ENCODE measurements around the gene CDHR5.
"Not testable (repeated sequence)": the region's sequence is repeated elsewhere in the genome, so short reads cannot be mapped to it uniquely, and the experiment has no call there.

The CDHR5 gene

GRCh38 chr11:589798-590197 lies 35.0 kb downstream of the CDHR5 start:
- DNase-seq (ENCODE audit: low read depth in 2 of 3, low spot score in 1 of 3), result no peak

GRCh38 chr11:587978-588380 lies 36.8 kb downstream of the CDHR5 start:
- peak; percentile 34 to 69 (median 54) for DNase-seq (ENCODE audit: low read depth in 2 of 3, low spot score in 1 of 3)

- no peak for DNase-seq (ENCODE audit: low read depth in 2 of 3, low spot score in 1 of 3)
Measured at GRCh38 chr11:587546-587945, 37.2 kb downstream of the CDHR5 start.

- DNase-seq (ENCODE audit: low read depth in 2 of 3, low spot score in 1 of 3), result no peak
Measured at GRCh38 chr11:586376-587316, 38.1 kb downstream of the CDHR5 start.

GRCh38 chr11:584287-584686 lies 40.5 kb downstream of the CDHR5 start:
- DNase-seq (ENCODE audit: low read depth in 2 of 3, low spot score in 1 of 3), result no peak

- DNase-seq (ENCODE audit: low read depth in 2 of 3, low spot score in 1 of 3), result no peak
Measured at GRCh38 chr11:581752-582151, 43.0 kb downstream of the CDHR5 start.

- no peak for DNase-seq (ENCODE audit: low read depth in 2 of 3, low spot score in 1 of 3)
Measured at GRCh38 chr11:581342-581741, 43.4 kb downstream of the CDHR5 start.

- DNase-seq (ENCODE audit: low read depth in 2 of 3, low spot score in 1 of 3), result no peak
Measured at GRCh38 chr11:579830-580601, 44.7 kb downstream of the CDHR5 start.

GRCh38 chr11:578276-579035 lies 46.3 kb downstream of the CDHR5 start:
- no peak for DNase-seq (ENCODE audit: low read depth in 2 of 3, low spot score in 1 of 3)

GRCh38 chr11:577611-577894 lies 47.2 kb downstream of the CDHR5 start:
- no peak for DNase-seq (ENCODE audit: low read depth in 2 of 3, low spot score in 1 of 3)

GRCh38 chr11:576811-577610 lies 47.7 kb downstream of the CDHR5 start:
- no peak for DNase-seq (ENCODE audit: low read depth in 2 of 3, low spot score in 1 of 3)

- peak; percentile 86 to 94 (median 91) for DNase-seq (ENCODE audit: low read depth in 2 of 3, low spot score in 1 of 3)
Measured at GRCh38 chr11:575996-576768, 48.6 kb downstream of the CDHR5 start, which contains the start of gene PHRF1. TSS of gene PHRF1 (plus strand) at chr11:576470. CDS start at chr11:581513, 5,043 bp downstream.

GRCh38 chr11:575313-575995 lies 49.3 kb downstream of the CDHR5 start:
- DNase-seq (ENCODE audit: low read depth in 2 of 3, low spot score in 1 of 3), result no peak

- no peak for DNase-seq (ENCODE audit: low read depth in 2 of 3, low spot score in 1 of 3)
Measured at GRCh38 chr11:574632-575312, 50.0 kb downstream of the CDHR5 start.

- DNase-seq (ENCODE audit: low read depth in 2 of 3, low spot score in 1 of 3), result not testable (repeated sequence)
Measured at GRCh38 chr11:574031-574570, 50.7 kb downstream of the CDHR5 start.

- no peak for DNase-seq (ENCODE audit: low read depth in 2 of 3, low spot score in 1 of 3)
Measured at GRCh38 chr11:573146-573759, 51.5 kb downstream of the CDHR5 start.

GRCh38 chr11:571802-572185 lies 53.0 kb downstream of the CDHR5 start:
- DNase-seq (ENCODE audit: low read depth in 2 of 3, low spot score in 1 of 3), result no peak
